NCI-H2196 treated with DMSO at 0.1 percent for 48 hours (cell line): Measurements from ENCODE around the gene TUBA4B.

Experiments used
- DNase-seq: peaks from one replicate; lab custom pipeline; 2025; ENCODE audit not compliant: unreplicated experiment; lab: John Stamatoyannopoulos, UW

The TUBA4B gene

DNA sequence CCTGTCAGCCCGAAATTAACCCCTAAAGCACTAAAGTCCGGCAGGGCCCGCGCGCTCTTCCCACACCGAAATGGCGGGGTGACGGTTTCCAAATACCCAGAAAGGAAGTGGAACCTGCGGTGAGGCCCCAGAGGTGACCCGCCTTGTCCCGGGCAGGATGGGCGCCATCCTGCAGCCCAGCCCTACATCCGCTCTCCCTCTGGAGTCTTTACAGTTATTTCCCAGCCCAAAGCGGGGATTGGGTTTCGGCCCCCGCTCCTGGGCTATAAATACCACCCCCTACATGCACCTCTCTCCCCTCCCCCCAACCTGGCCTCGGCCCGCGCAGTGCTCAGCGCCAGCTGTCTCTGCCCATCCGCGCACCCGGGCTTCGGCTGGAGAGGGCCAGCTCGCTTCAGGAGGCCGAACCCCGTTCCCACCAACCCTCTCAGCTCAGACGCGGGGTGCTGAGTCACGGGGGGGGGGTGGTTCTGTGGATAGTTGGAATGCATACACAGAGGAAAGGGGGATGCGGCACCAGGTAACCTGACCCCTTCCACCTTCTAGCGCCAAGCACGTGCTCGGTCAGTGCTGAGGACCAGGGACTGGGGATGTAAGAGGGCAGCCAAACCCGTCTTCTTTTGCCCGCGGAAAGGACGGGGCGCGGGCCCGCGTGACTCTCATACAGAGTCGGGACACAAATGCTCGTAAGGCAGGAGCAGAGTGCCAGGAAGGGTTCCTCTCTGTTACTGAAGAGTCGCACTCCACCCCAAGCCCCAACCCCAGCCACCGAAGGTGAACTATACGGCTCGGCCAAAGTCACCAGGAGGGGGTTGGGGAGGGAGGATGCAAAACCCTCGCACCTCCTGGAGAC lies at the start of gene TUBA4B:
TUBA4B (plus strand) TSS at position 344 of the 853 bp plus-strand sequence; CDS start at position 509, 165 bp downstream.
- DNase-seq = peak; percentile 11

DNA sequence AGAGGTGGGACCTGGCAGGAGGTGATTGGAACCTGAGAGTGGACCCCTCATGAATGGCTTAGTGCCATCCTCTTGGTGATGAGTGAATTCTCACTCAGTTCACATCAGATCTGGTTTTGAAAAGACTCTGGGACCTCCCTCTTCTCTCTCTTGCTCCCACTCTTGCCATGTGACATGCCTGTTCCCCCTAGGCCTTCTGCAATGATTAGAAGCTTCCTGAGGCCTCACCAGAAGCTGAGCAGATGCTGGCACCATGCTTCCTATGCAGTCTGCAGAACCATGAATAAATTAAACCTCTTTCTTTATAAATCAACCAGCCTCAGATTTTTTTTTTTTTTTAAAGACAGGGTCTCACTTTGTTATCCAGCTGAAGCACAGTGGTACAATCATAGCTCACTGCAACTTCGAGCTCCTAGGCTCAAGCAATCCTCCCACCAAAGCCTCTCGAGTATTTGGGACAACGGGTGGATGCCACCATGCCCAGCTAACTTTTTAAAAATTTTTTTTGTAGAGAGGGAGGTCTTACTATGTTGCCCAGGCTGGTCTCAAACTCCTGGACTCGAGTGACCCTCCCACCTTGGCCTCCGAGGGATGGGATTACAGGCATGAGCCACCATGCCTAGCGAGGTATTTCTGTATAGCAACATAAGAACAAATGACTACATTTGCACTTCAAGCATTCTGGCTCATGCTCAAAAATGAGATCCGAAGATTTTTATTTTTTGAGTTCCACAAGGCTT lies 48.4 kb upstream of the TUBA4B start:
- no peak for DNase-seq

DNA sequence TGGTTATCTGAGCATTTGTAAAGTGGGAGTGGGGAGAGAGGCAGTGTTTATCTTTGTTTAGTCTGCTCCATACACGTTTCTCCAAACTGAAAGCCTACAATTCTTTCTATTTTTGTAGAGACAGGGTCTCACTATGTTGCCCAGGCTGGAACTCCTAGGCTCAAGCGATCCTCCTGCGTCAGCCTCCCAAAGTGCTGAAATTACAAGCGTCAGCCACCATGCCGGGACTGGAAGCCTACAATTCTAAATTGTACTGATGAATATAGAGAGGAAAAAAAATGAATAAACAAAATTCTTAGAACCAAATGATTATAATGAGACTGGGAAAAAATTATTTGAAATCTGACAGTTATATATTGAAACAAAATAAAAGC lies 47.9 kb upstream of the TUBA4B start:
- DNase-seq = no peak

DNA sequence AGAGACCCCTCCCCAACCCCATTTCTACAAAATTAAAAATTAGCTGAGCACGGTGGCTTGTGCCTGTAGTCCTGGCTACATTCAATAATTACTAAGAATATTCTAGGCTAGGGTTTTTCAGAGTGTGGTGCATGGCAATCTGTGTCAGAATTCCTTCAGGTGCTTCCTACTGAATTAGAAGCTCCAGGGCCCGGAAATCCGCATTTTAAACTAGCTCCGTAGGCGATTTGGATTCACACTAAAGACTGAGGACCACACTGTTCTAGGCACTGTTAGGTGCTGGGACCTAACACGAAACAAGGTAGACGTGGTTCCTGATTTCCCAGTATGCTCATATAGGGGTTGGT lies 47.1 kb upstream of the TUBA4B start:
- DNase-seq = no peak

DNA sequence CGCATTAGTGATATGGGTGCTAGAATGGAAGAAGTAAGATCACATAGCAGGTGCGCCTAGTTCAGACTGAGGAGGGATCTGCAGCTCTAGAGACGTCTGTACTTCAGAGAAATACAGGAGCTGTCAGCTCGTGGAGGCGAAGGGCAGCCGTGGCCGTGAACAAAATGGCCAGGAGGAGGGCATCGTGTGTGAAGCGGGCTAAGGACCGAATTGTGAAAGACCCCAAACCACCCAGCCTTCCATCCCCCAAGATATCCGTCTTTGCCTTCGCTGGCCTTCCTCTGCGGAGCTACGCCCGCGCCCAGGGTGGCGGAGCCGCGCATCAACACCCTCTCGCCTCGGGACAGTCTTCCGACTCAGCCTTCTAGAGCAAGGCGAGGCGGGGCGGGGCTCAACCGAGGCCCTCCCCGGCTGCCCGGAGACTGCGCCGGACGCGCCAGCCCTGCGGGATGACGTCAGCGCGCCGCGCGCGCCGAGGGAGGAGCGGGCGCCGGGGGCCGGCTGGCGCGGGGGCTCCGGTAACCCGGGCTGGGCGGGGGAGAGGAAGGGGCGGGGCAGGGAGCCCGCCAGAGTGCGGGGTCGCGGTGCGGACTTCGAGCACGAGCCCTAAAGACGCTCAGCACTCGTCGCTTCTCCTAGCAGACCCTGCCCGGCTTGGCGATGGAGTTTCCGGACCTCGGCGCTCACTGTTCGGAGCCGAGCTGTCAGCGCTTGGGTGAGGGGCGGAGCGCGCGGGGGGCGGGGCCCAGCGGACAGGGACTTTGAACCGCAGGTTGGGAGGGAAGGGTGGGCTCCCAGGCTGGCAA lies 46.5 kb upstream of the TUBA4B start, which contains the start of gene ZFAND2B:
ZFAND2B (plus strand) TSS at position 455 of the 806 bp plus-strand sequence; CDS start at position 661, 206 bp downstream.
- DNase-seq = peak; percentile 80

DNA sequence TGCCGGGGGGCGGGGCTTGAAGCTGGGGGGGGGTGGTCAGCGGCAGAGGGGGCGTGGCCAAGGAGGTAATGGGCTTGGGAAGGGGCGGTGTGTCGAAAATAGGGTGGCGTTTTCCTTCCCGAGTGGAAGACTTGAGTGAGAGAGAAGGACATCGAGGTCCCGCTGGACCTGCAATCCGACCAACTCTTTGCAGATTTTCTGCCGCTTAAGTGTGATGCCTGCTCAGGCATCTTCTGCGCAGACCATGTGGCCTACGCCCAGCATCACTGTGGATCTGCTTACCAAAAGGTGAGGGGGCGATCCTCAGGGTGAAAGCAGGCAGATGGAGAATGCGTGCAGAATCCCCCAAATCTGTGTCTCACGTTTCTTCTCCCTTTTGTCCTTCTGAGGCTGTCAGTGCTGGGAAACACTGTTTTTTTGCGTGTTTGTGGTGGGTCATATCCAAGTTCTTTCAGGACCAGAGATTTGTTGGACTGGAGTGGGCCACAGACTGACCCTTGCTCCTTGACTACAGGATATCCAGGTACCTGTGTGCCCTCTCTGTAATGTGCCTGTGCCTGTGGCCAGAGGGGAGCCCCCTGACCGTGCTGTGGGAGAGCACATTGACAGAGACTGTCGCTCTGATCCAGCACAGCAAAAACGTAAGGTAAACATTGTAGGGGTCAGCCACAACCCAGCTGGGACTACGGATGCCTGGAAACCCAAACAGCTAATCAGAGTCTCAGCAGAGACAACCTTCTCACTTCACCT lies 45.7 kb upstream of the TUBA4B start:
- no peak for DNase-seq

DNA sequence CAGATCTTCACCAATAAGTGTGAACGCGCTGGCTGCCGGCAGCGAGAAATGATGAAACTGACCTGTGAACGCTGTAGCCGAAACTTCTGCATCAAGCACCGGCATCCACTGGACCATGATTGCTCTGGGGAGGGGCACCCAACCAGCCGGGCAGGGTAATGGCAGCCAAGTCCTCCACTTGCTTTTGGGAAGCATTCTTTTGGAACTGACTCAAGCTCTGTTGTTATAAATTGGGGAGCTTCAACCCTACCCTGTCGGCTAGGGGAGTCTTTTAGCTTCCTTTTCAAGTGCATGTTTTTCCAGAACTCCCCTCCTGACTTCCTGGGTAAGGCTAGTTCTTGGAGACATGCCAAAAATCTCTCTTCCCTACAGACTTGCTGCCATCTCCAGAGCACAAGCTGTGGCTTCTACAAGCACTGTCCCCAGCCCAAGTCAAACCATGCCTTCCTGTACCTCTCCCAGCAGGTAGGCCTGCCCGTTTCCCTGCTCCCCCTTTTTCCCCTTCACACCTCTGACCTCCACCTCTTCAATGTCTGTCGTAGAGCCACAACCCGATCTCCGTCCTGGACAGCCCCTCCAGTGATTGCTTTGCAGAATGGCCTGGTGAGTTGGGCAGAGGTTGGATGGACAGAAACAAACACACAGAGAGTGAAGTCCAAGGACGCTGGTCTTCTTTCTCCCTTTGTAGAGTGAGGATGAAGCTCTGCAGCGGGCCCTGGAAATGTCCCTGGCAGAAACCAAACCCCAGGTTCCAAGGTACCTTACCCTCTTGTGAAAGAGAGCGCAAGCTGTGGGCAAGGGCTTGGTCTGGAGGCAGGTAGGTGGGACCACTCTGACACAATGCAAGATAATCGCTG lies 44.9 kb upstream of the TUBA4B start:
- DNase-seq = no peak

DNA sequence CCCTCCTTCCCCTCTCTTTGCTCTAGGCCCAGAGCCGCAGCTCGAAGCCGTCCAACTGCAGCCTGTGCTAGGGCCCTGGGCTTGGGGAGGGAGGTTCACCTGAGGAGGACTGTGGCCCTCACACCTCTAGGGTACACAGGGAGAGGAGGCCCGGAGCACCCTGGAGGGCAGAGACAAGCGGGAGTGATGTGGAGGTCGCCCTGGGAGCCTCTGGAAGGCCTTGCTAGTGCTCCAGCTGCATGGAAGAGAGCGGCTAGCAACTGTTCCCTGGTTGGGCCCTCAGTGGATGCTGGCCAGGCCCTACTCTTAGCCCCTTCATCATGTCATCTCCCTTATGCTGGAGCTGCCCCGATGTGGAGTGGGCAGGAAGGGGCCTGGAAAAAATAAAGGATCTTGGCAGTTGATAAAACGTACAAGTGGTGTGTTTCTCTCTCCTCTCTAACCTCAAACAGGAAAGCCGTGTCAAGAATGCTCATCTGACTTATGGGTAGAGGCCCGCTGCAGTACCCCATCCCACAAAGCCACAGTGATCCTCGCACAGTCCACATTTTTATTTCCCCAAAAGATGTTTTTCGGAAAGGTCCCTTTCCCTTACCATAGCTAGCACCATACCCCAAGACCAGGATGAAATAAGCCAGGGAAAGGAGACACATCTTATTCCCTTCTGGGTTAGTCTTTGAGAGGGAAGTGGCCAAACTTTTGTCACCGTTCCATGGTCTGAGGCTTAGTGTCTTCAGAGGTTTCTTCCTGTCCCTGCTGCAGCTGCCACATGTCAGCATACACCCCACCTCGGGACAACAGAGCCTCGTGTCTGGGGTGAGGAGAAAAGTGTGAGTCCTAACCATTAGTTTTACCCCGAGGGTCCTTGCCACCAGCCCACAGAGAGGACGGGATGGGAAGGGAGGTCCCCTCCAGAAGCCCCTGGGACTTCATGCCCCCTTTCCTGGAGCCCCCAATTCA lies 43.5 kb upstream of the TUBA4B start:
- no peak for DNase-seq

DNA sequence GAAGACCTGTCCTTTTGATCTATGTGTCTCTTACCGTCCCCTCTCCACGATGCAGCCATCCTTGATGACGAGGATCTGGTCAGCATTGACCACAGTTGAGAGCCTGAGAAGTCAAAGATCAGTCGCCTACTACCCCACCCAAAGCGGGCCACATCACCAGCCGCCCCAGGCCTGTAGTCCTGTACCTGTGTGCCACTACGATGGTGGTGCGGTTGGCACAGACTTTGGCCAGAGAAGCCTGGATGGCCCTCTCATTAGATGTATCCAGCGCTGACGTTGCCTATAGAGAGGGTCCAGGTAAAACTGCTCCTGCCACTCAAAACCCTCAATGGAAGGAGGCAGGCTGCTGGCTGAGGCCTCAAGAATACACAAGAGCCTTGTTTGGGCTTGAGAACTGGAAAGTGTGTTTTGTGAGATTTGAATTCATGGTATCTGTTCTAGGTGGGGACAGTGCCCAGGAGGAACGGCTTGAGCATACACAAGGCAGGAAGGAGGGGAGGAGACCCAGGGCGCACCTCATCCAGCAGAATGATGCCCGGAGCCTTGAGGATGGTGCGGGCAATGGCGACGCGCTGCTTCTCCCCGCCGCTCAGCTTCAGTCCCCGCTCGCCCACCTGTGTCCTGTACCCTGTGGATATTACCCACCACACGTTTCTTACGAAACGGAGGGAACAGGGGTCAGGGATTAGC lies 42.7 kb upstream of the TUBA4B start:
- DNase-seq = no peak

DNA sequence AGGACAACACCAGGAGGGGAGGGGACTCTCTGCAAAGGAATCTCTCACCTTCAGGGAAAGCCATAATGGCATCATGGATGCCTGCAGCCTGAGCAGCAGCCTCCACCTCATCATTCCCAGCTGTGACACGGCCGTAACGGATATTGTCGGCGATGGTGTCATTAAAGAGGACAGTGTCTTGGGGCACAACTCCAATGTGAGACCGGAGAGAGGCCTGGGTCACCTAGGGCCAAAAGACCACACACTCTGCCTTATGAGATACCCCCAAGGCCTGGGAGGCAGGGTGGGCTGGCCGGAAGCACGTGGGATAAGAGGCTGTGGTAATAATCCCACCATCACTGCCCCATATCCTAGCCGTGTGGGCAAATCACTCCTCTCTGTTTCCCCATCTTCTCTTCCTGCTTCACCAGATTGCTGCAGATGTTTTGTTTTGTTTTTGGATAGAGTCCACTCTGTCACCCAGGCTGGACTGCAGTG lies 42.1 kb upstream of the TUBA4B start:
- DNase-seq = no peak

DNA sequence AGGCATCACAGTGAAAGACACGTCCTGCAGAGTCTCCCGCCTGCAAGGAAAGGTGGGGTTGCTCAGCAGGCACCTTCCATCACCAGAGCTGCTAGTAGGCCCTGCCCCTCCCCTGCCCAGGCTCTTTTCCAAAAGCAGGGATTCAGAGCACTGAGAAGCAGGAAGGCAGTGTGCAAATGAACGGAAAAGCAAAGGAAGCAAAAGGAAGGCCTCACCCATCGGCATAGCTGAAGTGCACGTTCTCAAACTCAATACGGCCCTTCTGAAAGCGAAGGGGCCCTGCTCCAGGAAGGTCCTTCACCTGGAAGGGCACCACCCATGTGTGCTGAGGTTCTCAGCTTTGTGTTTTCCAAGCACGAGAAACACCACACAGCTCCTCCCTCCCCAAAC lies 40.0 kb upstream of the TUBA4B start:
- DNase-seq = no peak

DNA sequence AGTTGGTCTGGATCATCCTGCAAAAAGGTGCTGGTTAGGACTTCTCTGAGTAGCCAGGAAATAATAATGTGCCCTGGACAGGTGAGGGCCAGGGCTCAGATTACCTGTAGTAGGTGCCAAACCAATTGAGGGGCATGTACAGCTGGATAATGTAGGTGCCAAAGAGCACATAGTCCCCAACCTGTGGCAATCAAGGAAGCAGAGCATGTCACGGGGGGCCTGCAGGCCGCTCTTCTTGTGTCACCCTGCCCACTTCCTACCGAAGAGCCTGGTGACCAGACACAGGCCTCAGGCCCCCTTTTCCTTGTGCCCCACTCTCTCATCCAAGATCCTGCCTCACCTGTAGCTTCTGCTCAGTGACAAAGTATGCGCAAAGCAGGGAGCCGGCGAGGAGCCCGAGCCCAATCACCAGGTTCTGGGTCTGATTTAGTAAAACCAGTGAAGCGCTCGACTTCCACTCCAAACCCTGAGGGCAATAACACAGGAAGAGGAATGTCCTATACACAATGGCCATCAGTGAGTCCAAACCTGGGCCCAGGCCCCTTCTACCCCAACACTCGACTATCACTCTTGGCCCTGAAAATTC lies 39.5 kb upstream of the TUBA4B start:
- no peak for DNase-seq

DNA sequence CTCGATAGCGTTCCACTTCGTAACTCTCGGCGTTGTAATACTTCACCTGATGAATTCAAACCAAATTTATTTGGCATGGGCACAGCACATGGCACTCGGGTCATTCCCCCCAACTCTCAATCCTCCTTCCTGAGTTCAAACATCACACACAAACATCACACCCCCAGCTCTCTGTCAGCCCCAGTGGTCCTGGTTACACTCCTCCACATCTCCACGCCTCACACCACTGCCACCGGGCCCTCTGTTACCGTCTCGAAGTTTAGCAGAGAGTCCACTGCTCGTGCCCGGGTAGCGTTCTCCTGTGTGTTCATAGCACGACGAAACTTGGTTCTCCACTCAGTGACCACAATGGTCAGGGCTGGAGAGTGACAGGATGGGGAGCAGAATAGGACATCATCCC lies 38.9 kb upstream of the TUBA4B start:
- no peak for DNase-seq

DNA sequence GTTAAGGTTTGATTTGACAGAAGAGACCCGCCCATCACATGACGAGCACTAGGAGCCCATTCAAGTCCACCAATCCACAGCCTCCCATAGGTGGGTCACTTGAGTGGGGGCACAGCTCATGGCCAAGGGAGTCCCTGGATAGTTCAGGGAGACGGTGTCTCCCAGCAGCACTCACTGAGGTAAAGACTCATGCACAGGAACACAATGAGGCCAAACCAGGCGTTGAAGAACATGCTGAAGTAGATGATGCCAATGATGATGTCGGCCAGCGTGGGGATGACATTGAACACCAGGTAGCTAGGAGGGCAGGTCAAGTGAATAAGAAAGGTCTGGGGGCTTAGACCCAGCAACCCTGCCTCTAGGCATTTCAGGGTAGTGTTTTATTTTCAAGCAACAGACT lies 38.3 kb upstream of the TUBA4B start:
- no peak for DNase-seq

DNA sequence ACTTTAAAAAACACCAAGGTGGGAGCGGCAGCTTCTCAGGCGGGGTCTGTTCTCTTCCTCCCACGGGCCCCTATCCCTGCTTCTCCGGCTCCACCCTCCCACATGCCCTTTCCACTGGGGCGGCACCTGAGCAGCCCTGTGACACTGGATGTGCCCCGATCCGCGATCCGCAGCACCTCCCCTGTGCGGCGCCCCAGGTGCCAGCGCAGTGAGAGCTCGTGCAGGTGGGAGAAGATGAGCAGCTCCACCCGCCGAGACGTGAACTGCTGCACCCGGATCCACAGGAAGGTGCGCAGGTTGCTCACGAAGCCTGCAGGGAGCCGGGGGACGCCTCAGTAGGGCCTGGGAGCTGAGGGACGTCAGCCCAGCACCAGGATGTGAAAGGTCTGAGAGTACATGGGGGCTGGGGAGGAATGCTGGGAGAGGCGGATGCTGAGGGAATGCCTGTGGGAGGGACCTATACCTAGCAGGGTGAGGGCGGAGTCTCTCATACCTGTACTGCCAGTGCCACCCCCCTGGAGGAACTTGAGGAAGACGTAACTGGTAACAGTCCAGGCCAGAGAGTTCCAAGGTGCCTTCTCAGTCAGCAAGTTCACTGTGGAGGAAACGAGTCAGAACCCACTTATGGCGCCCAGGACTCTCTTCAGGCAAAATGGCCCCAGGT lies 37.0 kb upstream of the TUBA4B start:
- no peak for DNase-seq

DNA sequence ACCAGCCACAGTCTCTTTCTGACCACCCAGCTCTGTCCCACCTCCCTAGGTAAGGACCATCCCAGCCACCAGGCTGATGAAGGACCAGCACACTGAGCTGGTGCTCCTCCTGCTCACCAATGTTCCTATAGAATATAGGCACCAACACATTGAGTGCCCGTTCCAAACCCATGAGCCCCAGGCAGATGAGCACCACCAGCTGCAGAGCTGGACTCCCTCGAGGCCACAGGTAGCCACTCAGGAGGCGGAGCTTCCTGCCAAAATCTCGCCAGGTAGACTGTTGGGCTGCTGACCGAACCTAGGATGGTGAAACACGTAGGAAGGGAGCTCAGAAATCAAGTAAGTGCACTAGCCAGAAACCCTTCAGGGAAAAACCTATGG lies 36.5 kb upstream of the TUBA4B start:
- DNase-seq = no peak

DNA sequence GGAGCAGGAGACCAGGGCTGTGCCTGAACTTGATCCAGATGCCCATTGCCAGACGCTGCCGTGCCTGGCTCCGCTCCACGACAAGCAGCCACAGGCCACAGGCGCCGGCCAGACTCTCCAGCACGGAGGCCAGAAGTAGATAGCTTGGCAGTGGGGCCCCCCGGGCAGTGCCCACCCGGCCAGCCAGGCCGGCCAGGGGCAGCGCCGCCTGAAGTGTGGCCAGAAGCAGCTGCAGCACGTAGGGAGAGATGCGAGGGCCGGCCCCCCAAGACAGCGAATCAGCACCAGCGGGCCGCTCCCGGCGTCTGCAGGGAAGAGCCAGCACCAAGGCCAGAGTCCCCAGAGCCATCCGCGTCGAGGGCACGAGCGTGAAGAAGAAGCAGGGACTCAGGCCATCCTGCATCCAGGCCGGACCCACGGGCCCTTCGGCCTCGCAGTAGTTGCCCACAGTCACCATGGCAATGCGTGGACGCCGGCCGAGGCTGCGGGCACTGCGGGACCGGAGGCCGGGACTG lies 34.8 kb upstream of the TUBA4B start:
- DNase-seq = peak; percentile 77
